GM12891 (cell line): ENCODE measurements around the gene CBLB.

ENCODE experiments used
- POLR2A ChIP-seq: IDR thresholded peaks from 2 replicates; pipeline ENCODE4 v1.6.1; 2011; ENCODE audit warnings: low read depth, low read length, control low read depth
- POLR2AphosphoS5 ChIP-seq: IDR thresholded peaks from 2 replicates; pipeline ENCODE4 v1.6.1; 2011; ENCODE audit warnings: low read depth, low read length, control low read depth

GRCh38 chr3:105869531-105869833, 670 bp upstream of the CBLB start:
- TF ChIP-seq POLR2A, result peak; percentile 41; the same call in 1 of the 2 replicates
- no peak for TF ChIP-seq POLR2AphosphoS5
